GM19438 (cell line): Measurements from ENCODE around the gene PLB1.

Experiments
- ATAC-seq: cut with Tn5 transposase; IDR thresholded peaks from one replicate; pipeline ENCODE4 v1.9.1; 2021; ENCODE audit warnings: low read depth; ENCODE audit not compliant: unreplicated experiment

Gene PLB1

GRCh38 chr2:28496781-28497180, 921 bp downstream of the PLB1 start:
- ATAC-seq = no peak

DNA sequence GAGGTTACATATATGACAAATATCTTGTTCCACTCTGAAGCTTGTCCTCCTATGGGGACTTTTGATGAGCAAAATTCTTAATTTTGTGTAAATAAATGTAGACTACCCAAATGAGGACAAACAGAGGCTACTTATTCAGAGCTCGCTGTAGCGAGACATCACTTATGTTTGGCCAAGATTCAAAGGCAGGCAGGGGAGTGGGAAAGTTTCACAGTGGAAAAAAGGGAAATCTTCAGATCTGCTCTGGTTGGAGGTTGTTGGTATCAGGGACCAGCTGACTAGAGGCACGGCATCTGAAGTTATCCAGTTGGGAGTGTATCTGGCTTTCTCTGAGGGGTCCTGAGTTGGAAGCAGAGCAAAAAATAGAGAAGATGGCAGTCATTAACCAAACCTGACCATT, 1.3 kb downstream of the PLB1 start:
- ATAC-seq = no peak

DNA sequence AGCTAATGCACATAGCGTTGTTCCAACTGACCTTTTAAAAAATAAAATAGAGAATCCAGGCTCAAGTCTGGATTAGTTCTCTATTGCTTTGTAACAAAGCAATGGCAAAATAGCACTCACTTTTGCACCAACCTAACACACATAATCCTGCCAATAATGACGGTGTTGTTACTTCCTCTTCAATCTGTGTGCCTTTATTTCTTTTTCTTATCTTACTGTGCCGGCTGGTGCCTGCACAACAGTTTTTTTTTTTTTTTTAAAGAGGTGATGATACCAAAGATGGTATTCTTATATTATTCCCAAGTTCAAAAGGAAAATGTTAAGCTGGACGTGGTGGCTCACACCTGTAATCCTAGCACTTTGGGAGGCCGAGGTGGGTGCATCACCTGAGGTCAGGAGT, 3.4 kb downstream of the PLB1 start:
- no peak for ATAC-seq

- ATAC-seq = no peak
Observed at GRCh38 chr2:28505361-28505760, 9.5 kb downstream of the PLB1 start.

GRCh38 chr2:28506112-28506910, 10.5 kb downstream of the PLB1 start:
- no peak for ATAC-seq

- ATAC-seq = no peak
Observed at GRCh38 chr2:28507796-28508764, 12.2 kb downstream of the PLB1 start.

DNA sequence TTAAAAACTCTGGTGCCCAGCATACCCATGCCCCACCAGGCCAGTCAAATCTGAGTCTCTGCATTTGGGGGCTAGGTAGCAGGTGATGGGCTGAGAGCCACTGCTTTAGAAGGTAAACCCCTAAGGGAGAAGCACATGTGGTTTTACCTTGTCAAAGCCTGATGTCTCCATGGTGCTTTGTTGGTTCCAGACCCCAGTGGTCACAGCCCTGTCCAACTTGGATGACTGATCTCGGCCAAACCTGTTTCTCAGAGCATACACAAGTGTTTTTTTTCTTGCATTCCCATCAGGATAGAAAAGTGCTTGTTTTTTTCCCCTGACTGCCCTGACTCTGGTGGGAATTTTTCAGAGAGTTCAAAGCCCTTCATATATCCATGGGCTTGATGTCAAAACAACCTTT, 13.5 kb downstream of the PLB1 start:
- no peak for ATAC-seq

- no peak for ATAC-seq
Observed at GRCh38 chr2:28510184-28510583, 14.3 kb downstream of the PLB1 start.

GRCh38 chr2:28511871-28512606, 16.2 kb downstream of the PLB1 start:
- no peak for ATAC-seq

GRCh38 chr2:28512607-28512965, 16.7 kb downstream of the PLB1 start:
- ATAC-seq = no peak

- no peak for ATAC-seq
Observed at GRCh38 chr2:28513097-28513496, 17.2 kb downstream of the PLB1 start.

- ATAC-seq = no peak
Observed at GRCh38 chr2:28515176-28515751, 19.4 kb downstream of the PLB1 start.

GRCh38 chr2:28516430-28516829, 20.6 kb downstream of the PLB1 start:
- no peak for ATAC-seq

DNA sequence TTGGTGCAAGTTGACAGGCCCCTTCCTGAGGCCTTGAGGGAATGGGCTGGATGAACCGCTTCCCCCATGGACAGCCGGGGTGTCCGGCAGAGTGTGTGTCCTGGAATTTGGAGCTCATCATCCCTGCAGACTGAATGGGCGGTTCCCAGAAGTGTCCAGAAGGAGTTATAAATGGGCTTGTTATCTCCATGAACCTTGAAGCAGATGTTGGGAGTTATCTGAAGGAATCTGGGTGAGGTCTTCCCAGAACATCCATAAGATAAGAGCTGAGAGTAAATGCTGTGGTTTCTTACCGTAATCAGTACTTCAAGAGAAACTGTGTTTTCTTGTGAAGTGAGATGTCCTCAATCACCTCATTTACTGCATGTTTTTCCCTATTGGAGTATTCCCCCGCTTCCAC, 21.1 kb downstream of the PLB1 start:
- ATAC-seq = no peak

- ATAC-seq = no peak
Observed at GRCh38 chr2:28521663-28522062, 25.8 kb downstream of the PLB1 start.

GRCh38 chr2:28522481-28522880, 26.6 kb downstream of the PLB1 start:
- ATAC-seq = no peak

DNA sequence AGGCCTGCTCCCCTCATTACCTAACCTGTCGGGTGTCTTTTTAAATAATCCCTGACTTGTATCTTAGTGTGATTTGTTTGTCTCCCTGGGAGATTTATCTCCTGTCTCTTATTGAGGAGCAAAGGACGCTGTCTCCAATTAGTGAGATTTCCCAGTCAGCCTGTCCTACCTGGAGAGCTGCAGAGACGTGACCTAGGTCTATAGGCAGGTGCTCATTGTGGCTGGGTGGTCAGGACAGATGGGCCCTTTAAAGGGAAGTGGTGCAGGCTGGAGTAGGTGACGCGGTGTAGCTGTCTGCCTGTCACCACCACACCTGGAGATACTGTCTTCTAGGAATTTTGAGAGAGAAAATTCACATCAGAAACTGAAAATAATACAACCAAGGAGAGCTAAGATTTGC, 28.0 kb downstream of the PLB1 start:
- ATAC-seq = no peak

DNA sequence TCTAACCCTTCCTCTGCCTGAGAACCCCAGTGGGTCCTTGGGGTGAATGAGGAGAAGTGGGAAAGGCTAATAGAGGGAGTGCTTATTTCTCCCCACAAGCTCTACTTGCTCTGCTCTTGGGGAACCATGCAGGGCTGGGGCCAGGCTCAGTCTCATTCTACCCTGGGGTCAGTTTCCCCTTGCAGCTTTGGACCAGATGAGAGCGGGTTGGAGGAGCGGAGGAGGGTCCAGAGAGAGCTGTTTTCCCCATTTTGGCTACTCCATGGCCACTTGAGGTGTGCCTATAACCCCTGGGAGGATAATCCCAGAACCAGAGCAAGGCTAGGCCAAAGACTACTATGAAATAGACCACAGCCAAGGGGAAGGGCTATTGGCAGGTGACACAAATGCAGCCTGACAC, 29.6 kb downstream of the PLB1 start:
- ATAC-seq = no peak

DNA sequence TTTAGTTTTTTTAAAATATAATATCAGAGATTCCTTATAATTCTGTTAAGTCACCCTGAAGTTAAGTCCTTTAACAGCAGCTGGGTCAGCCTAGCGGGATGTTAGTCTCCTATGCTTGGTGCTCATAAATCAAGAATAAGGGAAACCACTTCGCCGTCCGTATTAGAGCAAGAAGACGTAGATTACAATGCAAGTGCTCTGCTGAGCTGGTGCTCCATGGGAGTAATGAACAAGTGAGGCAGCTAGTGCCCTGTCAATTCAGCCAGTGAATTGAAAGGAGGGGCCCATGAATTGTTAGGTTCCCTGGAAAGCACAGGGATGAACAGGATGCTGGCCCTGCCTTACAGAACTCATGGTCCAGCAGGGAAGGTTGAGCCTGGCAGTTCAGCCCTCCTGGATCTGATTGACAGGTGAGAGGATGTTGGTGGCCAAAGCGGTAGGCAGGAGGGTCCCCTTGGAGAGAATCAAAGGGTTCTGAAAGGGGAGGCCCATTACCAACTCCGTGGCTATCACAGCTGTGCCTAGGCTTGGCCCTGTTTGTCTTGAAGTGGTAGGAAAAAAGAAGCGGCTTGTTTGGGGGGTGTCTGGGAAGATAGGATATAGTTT, 30.8 kb downstream of the PLB1 start:
- no peak for ATAC-seq

GRCh38 chr2:28527196-28527595, 31.3 kb downstream of the PLB1 start:
- ATAC-seq = no peak
